ENCODE results near the gene TLN1.

Gene TLN1, protein sequence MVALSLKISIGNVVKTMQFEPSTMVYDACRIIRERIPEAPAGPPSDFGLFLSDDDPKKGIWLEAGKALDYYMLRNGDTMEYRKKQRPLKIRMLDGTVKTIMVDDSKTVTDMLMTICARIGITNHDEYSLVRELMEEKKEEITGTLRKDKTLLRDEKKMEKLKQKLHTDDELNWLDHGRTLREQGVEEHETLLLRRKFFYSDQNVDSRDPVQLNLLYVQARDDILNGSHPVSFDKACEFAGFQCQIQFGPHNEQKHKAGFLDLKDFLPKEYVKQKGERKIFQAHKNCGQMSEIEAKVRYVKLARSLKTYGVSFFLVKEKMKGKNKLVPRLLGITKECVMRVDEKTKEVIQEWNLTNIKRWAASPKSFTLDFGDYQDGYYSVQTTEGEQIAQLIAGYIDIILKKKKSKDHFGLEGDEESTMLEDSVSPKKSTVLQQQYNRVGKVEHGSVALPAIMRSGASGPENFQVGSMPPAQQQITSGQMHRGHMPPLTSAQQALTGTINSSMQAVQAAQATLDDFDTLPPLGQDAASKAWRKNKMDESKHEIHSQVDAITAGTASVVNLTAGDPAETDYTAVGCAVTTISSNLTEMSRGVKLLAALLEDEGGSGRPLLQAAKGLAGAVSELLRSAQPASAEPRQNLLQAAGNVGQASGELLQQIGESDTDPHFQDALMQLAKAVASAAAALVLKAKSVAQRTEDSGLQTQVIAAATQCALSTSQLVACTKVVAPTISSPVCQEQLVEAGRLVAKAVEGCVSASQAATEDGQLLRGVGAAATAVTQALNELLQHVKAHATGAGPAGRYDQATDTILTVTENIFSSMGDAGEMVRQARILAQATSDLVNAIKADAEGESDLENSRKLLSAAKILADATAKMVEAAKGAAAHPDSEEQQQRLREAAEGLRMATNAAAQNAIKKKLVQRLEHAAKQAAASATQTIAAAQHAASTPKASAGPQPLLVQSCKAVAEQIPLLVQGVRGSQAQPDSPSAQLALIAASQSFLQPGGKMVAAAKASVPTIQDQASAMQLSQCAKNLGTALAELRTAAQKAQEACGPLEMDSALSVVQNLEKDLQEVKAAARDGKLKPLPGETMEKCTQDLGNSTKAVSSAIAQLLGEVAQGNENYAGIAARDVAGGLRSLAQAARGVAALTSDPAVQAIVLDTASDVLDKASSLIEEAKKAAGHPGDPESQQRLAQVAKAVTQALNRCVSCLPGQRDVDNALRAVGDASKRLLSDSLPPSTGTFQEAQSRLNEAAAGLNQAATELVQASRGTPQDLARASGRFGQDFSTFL (N-terminal part only)

GRCh38 chr9:35732185-35732799 lies at the start of gene TLN1, which contains the start of gene CREB3:
TSS of gene TLN1 (minus strand) at chr9:35732195. CDS start at chr9:35725694, 6,501 bp downstream.
TSS of gene CREB3 (plus strand) at chr9:35732666. CDS start at chr9:35732773, 107 bp downstream.
- peak; percentile 93 for DNase-seq (ENCODE audit: low read depth)

DNA sequence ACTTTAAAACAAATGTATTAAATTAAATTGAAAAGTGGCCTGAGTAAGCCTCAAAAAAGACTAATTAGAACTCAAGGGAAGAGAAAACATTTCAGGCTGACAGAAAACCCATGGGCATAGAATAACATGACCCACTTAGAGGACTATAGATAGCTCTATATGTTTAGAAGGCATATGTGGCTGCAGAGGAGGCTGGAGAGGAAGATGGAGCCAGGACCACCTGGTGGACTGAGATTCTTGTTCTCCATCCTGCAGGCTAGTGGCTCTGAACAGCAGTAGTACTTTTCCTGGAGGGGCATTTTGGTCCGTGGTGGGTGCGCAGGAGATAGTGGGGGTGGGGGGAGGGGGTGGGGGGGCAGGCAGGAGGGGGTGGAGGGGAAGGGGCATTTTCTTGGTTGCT lies 49.1 kb upstream of the TLN1 start:
- DNase-seq (ENCODE audit: low read depth) = no peak

- DNase-seq (ENCODE audit: low read depth) = no peak
Observed at GRCh38 chr9:35778496-35778895, 46.5 kb upstream of the TLN1 start.

DNA sequence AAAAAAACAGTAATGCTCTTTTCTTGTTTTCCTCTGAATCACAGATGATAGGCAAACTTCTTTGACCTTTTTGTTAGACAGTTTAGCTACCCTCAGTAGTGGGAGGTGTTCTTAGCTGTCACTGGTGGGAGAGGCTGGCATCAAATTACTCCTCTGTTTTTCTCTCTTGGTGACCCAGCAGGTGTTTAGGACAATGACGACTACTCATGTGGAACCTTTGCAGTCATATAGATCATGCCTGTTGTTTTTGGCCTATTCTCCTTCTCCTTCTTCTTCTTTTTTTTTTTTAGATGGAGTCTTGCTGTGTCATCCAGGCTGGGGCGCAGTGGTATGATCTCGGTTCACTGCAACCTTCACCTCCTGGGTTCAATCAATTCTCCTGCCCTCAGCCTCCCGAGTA lies 44.0 kb upstream of the TLN1 start:
- DNase-seq (ENCODE audit: low read depth) = no peak

DNA sequence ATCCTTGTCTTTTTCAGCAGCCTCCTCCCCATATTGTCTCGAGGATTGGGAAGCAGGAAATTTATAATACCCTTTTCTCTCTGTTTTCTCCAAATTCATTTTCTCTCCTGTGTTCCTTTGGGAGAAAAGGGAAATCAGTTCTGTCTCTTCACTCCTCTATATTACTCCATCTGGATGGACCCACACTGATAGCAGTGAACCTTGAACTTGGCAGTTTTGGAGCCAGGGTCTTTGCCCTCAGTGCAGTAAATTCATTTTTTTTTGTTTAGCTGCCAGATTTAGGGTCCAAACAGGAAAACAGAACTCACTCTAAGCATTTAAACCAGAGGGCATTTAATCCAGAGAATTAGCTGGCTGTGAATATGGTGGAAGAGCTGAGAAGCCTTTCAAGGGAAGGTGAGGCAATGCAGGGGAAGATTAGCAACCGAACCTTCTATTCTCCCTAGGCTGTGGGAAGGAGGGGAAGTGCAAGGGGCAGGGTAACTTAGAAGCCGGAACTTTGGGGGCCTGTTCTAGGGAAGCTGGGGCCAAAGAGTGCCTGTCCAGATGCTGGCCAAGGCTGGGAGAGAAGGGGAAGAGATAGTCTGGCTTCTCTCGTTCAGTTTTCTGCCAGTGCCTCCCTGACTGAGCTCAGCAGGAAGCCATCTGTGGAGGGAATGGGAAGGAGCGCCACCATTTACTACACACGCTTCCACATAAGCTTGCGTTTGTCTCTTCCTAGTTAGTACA lies 43.1 kb upstream of the TLN1 start:
- DNase-seq (ENCODE audit: low read depth) = no peak

- no peak for DNase-seq (ENCODE audit: low read depth)
Observed at GRCh38 chr9:35771943-35772342, 39.9 kb upstream of the TLN1 start.

DNA sequence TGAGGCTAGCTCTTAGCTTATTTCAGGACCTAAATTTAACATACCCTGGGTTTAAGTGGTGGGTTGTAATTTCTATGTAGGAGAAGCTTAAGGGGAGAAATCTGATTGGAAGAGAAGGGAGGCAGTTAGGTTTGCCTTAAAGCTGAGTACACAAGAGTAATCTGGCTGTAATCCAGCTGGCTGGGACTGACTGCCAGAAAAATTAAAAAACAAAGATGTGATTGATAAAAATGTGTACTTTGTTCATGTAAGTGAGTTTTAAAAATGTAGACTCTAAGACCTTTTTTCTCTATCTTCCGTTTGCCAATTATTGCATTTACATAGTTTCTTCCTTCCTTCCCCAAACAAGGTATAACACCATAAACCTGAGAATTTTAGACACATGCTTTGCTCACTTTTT lies 39.5 kb upstream of the TLN1 start:
- no peak for DNase-seq (ENCODE audit: low read depth)

DNA sequence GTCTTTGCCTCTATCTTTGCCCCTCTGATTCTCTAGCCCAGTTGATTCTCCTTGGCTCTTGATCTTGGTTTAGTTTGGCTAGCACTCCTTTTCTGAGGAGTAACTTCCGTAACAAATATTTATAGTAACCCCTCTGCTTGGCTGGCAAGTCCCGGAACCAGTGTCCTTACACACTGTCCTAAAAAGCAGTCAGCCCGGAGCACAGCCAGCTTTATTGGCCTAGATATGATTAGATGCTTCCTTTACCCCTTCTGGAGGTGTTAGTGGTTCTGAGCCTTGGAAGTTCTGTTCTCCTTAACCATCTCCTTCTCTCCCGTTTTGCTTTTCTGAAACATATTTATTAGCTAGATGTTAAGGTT lies 39.1 kb upstream of the TLN1 start:
- DNase-seq (ENCODE audit: low read depth) = no peak

DNA sequence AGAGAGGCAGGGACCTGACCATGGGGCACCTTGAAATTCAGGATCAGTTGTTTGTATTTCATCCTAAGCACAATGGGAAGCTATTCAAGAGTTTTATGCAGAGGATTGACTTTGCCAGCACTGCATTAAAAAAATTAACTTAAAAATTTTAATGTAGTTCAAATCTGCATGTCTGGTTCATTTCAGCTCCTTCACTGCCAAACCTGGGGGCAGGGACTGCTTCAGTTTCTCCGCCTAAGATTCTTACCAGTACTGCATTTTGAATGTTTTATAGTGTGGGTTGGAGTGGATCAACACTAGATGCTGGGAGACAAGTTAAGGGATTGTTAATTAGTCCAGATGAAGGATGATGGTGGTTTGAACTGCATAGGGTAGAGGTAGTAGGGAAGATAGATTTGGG lies 37.8 kb upstream of the TLN1 start:
- no peak for DNase-seq (ENCODE audit: low read depth)

GRCh38 chr9:35767458-35767857 lies 35.5 kb upstream of the TLN1 start:
- DNase-seq (ENCODE audit: low read depth) = no peak

DNA sequence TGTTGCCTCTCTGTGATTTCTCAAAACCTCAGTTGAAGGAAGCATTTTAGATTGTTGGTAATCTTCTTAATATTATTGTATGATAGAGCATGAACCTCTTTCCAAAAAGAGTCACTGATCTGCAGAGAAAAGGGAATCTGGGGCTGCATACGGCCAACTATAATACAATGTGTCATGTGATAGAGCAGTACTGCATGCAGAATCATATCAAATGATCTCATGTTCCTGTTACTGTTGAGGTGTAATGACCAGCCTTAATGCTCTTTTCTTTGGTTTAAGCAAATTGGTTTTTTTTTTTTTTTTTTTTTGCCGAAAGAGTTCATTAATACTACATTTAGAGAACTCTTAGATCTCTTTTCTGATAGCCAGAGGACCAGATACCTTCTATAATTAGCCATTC lies 35.0 kb upstream of the TLN1 start:
- no peak for DNase-seq (ENCODE audit: low read depth)

DNA sequence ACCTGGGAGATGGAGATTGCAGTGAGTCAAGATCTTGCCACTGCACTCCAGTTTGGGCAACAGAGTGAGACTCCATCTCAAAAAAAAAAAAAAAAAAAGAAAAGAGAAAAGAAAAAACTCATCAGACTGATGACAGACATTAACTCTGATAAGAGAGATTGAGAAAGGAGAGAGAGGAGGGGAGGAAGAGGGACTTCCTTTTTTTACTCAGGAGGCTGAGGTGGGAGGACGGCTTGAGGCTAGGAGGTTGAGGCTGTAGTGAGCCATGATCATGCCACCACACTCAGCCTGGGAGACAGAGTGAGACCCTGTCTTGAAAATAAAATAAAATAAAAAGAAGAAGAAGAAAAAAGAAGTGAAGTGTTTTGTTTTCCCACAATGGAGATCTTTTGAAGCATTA lies 31.8 kb upstream of the TLN1 start:
- no peak for DNase-seq (ENCODE audit: low read depth)

DNA sequence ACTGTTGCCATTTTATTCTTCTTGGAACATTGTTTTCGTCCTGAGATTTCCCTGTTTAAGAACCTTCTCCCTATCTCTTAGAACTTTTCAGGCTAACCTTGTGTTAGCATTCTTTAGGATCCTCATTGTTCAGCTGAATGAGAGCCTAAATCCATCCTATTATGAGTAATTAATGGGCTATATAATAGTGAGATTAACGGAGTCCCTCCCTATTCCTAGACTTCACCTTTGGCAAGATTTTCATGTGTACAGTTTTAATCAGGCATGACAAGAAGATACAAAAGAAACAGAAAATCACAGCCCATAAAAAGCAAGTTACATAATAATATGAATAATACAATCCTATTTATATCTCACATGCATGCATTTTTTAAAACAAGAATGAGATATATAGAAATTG lies 31.2 kb upstream of the TLN1 start:
- DNase-seq (ENCODE audit: low read depth) = no peak

GRCh38 chr9:35760651-35761050 lies 28.7 kb upstream of the TLN1 start:
- no peak for DNase-seq (ENCODE audit: low read depth)

- DNase-seq (ENCODE audit: low read depth) = no peak
Observed at GRCh38 chr9:35759795-35760194, 27.8 kb upstream of the TLN1 start.

DNA sequence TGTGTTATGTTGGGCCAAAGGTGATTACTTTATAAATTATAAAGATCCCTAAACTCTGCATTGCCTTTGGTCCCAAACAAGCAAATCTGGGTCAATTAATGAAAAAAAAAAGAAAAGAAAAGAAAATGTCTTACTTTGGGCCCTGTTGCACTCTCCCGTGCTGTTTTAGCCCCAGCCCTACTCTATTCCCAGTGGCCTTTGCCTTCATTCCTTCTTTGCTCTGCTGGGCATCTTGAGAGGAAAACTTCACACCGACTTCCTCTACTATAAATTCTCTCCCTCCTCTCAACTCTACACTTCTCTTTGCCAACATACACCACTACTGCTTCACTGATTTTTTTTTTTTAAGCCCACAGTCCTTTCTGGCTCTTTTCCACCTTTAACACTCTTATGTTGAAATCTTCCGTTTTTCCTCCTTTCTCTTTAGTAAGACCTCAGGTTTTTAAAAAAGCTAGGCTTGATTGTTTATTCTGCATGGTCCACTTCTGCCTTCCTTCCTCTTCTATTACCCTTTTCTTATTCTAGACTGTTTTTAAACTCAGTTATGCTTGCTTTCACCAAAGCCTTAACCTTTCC lies 26.6 kb upstream of the TLN1 start:
- no peak for DNase-seq (ENCODE audit: low read depth)

DNA sequence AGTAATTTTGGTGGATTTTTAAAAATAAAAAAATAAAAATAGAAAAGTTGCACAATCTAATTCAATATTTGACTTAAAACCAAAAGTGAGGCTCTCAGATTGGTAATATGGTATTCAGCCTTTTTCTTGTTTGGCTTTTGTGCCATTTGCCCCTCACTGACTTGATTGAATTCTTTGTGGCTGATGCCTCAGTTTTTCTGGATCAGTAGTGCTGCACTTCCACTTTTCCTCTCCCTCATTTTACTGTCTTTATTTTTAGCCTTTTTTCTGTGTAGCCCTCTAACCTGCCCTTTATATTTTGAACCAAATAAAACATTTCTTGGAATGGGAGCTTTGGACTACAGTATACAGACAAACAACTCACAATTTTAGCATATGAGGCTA lies 25.9 kb upstream of the TLN1 start:
- no peak for DNase-seq (ENCODE audit: low read depth)

DNA sequence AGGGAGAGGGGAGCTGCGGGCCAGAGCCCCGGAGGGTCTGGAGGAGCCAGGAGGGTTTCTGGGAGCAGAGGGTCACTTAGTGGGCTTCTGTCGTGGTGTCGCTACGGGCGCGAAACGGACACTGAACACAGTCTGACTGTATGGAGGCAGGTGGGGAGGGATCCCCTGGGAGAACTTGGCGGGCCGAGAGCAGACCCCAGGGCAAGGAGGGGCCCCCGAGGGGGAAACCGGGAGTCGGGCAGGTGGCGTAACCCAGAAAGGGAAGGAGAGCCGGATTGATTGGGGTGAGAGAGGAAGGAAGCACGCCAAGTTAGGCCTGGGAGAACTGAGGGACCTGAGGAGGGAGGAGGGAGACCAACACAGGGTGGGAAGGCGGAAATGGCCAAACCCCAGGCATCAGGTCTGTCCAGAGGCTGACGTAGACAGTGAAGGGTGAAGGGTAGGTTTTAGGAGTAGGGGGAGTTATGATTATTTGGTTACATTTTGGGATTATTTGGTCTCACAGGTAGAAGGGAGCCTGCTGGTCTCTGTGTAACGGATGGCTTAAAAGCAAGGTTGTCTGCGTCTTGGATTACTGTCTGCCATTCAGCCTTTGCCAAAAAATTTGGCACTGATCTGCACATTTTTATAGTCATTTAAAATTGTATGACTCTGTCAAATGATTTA lies 25.4 kb upstream of the TLN1 start:
- no peak for DNase-seq (ENCODE audit: low read depth)

- DNase-seq (ENCODE audit: low read depth) = peak; percentile 59
Observed at GRCh38 chr9:35756275-35757225, 24.6 kb upstream of the TLN1 start.
